WTC11 (cell line): ENCODE data around the gene TP53BP2. TPM values are rescaled to one million over a fixed set of nuclear protein-coding genes. Genes with fewer than 3 reads are reported as not detected.

Source experiments
- HMGXB4 ChIP-seq: sonication (generic); formaldehyde crosslinking; IDR thresholded peaks from 2 replicates; pipeline ENCODE4 v1.8.1; 2023; ENCODE audit warnings: mild to moderate bottlenecking, moderate library complexity, missing genetic modification reagents
- total RNA-seq: library from RNA; stranded (reverse); gene quantifications from 3 replicates; pipeline ENCODE4 v1.2.3, GENCODE V29; 2021

The TP53BP2 gene
- total RNA-seq, 1 experiment from 2014 or later = 42.7 TPM

DNA sequence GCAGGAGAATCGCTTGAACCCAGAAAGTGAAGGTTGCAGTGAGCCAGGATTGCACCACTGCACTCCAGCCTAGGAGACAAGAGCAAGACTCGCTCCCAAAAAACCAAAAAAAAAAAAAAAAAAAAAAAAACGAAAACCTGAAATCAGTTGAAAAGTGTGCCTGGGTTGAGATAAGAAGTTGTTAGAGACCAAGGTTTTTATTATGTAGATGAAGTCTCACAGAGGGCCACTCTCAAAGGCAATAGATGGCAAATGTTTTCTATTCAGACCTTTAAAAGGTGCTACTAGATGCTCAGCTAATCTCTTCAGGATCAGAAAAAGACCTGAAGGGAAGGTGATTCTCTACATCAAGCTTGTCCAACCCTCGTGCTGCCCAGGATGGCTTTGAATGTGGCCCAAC is 115.8 kb downstream of the TP53BP2 start (continued):
- TF ChIP-seq HMGXB4 = no peak

Other genes with a start within 250 kb of the TP53BP2 start
- gene CAPN8, start 180.2 kb downstream of the TP53BP2 start, total RNA-seq = 0.14 to 0.28 TPM in 2 of 3 replicates, not detected in the other
- gene CAPN2, start 133.4 kb downstream of the TP53BP2 start, total RNA-seq = 21.3 to 24.6 TPM (median 24.2 TPM) in 3 replicates